HG03097 (cell line): ENCODE measurements around the gene LRRC75A.

Source experiments
- ATAC-seq: cut with Tn5 transposase; IDR thresholded peaks from one replicate; pipeline ENCODE4 v1.9.1; 2021; ENCODE audit not compliant: unreplicated experiment, low FRiP score

The LRRC75A gene

GRCh38 chr17:16494059-16494458, 2.1 kb upstream of the LRRC75A start:
- no peak for ATAC-seq

GRCh38 chr17:16493531-16494046, 1.6 kb upstream of the LRRC75A start:
- no peak for ATAC-seq

GRCh38 chr17:16492613-16493530, 879 bp upstream of the LRRC75A start:
- ATAC-seq: no peak

- no peak for ATAC-seq
These were observed 776 bp downstream of the LRRC75A start for GRCh38 chr17:16491131-16491702.

DNA sequence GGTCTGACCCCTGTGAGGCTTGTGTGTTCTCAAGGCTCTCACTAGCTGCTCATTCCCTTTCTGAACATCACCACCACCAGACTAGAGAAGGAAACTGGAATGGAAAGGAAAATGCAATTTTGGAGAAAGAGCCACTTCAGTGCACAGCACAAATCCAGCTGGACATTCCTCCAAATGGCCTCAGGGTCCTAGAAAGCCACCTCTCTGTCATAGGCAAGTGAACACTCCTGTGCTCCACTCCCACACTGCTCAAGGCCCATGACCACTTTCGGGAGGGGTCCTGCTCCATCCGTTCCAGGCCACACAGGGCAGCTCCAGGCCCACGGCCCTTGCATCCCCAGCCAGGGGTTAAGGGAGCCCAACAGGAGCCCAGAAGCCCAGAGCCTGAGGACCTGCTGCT, 2.6 kb downstream of the LRRC75A start:
- no peak for ATAC-seq

DNA sequence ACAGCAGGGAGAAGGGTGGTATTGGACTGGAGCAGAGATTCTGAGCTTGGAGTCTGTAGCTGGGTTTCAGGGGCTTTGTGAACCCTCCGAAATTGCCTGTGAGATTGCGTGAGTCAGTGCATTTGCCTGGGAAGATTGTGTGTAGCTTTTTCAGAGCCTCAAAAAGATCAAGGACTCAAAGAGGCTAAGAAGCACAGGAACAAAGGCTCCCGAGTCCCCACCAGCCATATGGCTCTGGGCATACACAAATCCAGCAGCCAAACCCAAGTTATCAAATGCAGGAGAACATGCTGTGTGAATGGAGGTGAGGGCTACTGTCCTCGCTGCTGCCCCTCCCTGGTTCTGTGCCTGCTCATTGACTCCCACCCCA, 3.0 kb downstream of the LRRC75A start:
- ATAC-seq: no peak

DNA sequence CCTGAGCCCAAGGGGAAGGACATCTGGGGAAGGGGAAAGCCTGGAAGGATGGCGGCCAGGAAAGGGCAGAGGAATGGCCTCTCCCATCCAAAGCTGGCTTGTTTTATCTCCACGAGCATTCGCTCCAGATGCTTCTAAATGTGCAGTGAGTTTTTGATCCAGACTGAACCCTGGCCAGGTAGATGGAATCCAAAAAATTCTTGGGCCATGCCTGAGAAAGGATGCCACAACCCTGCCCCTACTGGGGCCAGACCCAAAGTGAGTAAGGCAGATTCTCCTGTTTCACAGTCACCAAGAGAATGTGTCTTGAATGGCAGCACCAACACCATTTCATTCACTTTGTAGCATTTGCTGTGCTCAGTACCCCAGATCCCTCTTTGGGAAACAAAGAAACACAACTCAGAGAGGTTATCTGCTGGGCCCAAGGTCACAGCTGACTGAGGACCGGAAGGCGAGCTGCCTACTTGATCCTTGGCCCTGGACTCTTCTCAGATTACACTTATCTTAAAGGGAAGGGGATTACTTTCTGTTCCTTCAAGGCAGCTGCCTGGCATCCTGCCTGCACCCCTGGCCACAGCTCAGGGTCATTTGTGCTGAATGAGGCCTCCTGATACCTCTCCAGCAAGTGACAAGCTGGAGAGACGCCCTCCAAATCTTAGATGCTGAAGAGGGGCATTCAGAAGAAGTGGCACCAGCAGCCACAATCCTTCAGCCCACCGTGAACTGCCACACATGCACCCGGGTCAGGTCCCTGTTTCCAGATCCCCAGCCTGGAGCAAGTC, 3.6 kb downstream of the LRRC75A start:
- no peak for ATAC-seq

DNA sequence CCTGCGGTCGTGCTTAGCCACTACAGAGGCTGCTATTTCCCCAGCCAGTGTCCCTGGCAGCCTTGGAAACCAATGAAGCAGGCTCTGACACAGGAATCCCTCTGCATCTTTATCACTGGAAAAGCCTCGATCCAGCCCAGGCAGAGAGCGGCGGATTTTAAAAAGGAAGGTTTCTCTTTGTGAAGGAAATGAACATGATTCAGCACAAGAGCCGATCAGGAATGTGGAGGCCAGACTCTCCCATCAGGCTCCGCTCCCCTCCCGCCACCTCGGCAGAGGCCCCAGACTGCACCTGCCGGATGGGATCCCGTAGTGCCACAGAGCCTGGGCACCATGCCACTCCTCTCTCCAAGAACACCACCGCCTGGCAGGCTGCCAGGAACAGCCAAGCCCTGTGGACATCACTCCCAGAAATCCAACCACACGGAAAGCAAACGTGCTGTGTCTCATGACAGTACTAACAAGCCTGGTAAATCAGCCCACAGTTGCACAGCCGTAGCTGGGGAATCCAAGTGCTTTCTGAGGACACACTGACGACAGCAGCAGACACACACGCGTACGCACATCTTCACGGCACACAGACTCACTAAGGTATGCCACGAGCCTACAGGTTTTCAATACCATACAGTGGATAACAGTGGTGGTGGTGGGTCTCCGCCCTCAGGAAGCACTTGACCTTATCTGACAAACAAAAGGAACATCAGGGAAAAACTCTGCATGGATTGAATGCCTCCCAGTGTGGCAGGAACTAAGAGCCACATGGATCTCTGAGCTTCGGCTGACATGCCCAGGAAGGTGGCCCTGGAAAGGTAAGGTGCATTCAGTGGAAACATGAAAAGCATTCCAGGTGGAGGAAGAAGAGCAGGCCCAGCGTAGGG, 5.4 kb downstream of the LRRC75A start:
- ATAC-seq: no peak

DNA sequence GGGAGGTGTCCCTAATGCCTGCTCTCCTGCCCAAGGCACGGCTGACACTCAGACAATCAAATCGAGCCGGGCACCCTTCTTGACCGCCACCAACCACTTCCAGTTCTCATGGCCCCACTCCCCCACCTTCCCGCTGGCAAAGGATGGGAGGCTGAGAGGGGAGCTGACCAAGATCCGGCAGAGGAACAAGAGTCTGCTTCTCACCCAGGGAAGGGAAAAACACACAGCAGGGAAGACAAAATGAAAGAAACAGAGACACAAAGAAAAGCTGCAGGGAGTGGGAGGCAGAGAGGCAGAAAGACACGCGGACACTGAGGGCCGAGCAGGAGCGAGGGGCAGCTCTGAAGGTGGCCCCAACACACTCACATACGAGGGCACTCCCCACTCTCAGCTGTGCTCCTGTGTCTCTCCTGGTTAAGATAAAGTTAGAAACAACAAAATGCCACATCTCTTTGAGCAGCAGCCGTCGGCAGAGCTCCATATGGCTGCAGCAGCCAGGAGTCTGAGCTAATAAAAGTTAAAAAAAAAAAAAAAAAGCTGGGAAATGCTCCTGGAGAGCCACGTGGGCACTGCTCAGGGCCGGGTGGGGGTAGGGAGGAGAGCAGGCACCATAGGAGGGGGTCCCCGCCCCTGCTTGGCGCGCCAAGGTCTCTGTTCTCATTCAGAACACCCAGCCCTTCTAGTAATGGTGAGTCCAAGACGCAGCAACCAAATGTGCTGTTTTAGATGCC, 7.4 kb downstream of the LRRC75A start:
- ATAC-seq: no peak

- no peak for ATAC-seq
These were observed 8.9 kb downstream of the LRRC75A start for GRCh38 chr17:16483021-16483645.

GRCh38 chr17:16482253-16482652, 9.7 kb downstream of the LRRC75A start:
- no peak for ATAC-seq

GRCh38 chr17:16480995-16481394, 11.0 kb downstream of the LRRC75A start:
- no peak for ATAC-seq

- no peak for ATAC-seq
These were observed 12.7 kb downstream of the LRRC75A start for GRCh38 chr17:16479264-16479663.

GRCh38 chr17:16478649-16479048, 13.3 kb downstream of the LRRC75A start:
- ATAC-seq: no peak

DNA sequence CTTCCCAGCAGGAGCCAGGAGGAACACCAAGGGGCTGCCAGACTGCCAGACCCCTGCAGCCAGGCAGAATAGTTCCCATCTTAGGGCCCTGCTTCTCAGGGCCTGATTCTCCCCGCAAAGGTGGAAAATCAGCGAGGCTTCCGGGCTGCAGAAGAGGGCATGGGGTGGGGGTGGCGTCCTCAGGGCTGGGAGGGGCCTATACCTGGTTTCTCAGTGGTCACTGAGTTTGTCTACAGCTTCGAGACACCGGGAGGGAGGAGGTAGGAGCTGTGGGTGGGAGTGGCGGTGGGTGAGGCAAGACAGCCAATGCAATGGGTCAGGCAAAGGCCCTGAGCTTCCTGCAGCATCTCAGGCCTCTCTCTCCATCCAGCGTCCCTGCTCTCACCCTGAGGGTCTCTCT, 14.3 kb downstream of the LRRC75A start:
- ATAC-seq: no peak

GRCh38 chr17:16477255-16477654, 14.7 kb downstream of the LRRC75A start:
- ATAC-seq: no peak

DNA sequence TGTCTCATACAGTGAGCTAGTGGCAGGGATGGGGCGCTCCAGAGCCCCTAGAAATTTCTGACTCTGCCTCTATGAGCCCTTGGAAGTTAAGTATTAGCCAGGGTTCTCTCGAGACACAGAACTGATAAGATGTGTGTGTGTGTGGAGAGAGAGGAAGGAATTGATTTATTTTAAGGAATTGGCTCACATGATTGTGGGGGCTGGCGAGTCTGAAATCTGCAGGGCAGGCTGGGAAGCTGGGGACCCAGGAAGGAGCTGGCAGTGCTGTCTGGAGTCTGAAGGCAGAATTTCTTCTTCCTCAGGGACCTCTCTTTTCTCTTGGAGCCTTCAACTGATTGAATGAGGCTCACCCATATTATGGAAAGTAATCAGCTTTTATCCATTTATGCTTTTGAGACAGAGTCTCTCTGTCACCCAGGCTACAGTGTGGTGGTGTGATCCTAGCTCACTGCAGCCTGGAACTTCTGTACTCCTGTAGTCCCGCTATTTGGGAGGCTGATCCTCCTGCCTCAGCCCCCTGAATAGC, 16.8 kb downstream of the LRRC75A start:
- ATAC-seq: no peak

DNA sequence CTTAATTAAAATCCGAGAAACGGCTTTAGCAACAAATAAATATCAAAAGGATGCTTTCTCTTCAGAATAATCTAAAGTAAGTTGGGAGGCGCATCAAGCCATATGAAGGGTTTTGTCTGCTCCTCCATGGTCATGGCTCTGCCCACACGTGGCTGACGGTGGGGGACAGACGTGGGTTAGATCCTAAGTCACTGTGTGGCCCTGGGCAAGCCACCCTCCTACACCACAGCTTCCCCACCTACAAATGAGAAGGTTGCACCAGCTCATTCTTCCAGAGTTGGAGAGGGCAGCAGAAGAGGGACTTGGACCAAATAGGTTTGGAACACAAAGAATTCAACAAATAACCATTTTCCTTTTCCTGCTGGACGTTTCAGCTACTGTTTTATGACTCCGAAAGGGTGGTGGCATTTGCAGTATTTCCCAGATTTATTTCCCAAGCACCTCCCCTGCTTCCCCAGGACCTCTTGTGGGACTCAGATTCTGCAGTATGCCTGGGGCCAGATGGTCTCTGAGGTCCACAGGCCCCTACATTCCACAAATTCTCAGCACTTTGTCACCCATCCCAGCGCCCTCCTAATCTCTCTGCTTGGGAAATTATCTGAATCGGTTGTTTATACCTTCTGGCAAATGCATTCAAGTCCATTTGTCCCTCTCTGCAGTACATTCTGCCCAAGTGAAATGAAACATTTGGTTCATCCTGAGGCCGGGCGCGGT, 17.8 kb downstream of the LRRC75A start:
- no peak for ATAC-seq
